HEK293 (cell line): ENCODE results near the gene MYH11.

ENCODE experiments used
- TRIM28 ChIP-seq: IDR thresholded peaks from 2 replicates; pipeline ENCODE4 v1.6.1; 2011; ENCODE audit warnings: low read length, control low read depth, borderline replicate concordance
- YY2 ChIP-seq: fragments of 450-650 bp; formaldehyde crosslinking; IDR thresholded peaks from 2 replicates; pipeline ENCODE4 v1.5.1; 2016; ENCODE audit warnings: missing biosample characterization, missing genetic modification characterization

DNA sequence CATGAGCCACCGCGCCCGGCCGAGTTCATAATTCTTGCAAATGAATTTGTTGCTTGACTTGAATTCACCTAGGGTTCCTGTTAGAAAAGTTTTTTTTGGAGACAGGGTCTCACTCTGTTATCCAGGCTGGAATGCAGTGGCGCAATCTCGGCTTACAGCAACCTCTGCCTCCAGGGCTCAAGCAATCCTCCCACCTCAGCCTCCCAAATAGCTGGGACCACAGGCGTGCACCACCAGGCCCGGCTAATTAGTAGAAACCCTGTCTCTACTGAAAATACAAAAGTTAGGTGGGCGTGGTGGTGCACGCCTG lies 99.8 kb downstream of the MYH11 start:
- TF ChIP-seq TRIM28 (no peak), YY2 (tag by site-specific recombination) (no peak)
